Measurements from ENCODE around the gene C6orf58.
"Not testable (repeated sequence)": the region's sequence is repeated elsewhere in the genome, so short reads cannot be mapped to it uniquely, and the experiment has no call there.

C6orf58 gene

DNA sequence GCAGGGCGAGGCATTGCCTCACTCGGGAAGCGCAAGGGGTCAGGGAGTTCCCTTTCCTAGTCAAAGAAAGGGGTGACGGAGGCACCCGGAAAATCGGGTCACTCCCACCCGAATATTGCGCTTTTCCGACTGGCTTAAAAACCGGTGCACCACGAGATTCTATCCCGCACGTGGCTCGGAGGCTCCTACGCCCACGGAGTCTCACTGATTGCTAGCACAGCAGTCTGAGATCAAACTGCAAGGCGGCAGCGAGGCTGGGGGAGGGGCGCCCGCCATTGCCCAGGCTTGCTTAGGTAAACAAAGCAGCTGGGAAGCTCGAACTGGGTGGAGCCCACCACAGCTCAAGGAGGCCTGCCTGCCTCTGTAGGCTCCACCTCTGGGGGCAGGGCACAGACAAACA is 16.5 kb downstream of the C6orf58 start:
- DNase-seq: not testable (repeated sequence)

DNA sequence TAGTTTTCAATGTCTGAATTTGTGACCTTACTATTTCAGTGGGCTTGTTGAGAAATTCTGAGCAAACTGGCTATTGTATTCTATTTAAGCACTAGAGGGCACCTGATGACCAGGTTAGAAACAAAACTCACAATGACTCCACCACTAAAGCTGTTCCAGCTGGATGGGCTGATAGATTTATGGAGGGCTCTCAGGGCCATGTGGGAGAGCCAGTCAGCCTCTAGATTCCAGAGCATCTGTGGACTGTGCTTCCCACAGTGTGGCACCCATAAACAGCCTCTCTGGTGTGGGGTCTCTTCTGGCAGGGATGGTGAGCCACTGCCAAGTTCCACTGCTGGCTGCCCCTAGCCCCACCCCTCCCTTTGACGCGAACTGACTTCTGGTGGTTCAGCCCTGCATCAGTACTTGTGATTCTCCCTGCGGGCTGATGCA is 29.2 kb downstream of the C6orf58 start:
- peak; percentile 7 for DNase-seq

DNA sequence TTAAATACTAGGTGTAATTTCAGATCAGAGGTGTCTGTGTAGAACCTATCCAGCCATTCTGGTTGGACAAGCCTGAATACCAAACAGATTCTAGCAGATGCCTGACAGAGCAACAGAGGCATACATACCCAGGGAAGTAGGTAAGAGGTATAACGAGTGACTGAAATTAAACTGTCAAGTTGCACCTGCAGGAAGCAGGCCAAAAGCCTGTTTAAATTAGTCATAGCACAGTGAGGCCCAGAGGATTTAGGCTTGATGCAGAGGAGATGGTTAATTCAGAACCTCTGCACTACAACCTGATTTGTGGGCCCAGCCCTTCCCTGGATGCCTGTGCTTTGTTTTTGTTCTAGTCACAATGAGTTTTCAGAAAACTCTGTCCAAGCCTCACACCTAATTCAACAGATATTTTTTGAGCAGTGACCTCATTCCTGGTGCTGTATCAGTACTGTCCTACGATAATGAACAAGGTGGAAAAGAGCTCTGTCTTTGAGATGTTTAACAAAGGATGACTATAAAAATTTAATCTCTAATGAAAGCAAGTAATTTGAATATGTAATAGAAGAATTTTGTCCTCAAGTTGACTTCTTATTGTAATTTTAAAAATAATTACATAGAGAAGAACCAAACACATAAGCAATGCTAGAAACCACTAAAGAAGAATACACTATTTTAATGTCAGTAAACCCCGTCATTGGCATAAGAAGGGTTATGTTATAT is 31.7 kb downstream of the C6orf58 start:
- DNase-seq: no peak

DNA sequence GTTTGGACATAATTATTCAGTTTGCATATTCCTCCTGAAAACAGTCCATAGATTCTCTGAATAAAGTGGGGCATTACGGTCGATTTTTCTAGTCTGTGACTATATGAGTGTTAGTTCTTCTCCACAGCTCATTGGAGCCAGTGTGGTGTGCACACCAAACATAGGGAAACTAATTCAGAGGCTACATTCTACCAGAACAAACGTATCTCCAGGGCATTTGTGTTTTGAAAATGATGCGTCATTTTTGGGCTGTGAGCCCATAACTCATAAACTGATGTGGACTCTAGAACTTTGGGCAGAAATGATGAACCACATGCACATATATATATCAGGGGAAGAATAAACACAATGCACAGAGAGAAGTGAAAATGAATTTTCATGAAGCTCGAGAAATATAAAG is 41.8 kb downstream of the C6orf58 start:
- DNase-seq: no peak

DNA sequence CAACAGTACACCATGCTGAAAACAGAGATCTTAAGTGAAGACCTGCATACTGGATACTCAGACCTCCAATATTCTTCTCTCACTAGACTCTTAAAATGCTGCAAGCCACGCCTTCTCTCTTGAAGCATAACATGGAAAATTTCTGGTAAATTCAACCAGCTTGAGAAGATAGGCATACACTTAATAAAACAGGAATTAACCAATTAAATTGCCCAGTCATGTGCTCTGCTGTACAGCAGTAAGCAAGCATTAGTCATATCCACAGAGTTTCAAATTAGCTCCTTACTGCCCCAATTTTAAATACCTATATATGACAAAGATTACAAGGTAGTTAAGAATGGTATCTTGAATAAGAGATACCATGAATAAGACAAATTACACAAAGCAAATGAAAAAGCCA is 53.8 kb downstream of the C6orf58 start:
- DNase-seq: no peak

DNA sequence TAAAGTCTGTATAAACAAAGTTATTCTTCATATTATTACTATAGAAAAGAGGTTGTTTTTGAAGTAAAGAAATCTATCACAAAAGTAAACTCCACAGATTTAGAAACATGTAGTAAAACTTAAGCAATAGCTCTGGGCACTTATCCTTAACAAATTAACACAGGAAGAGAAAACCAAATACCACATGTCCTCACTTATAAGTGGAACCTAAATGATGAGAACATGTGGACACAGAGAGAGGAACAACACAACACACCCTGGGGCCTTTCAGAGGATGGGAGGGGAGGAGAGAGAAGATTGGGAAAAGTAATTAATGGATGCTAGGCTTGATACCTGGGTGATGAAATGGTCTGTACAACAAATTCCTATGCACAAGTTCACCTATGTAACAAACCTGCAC is 57.2 kb downstream of the C6orf58 start:
- DNase-seq: peak; percentile 35

DNA sequence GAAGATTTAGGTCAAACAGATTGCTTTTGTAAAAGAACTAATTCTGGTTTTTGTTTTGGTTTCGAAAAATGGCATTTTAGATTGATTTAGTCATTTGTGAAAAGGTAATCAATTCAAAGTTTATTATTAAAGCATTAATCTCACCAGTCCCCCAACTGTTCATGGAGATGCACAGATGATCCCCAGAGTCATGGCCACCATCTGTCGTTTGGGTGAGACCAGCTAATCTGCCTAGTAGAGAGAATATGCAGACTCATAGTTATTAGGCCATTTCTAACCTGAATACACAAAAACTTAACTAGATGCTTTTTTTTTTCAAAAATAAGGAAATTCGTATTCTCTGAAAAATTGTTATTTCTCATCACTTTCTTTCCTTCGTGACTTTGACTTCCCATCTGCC is 58.1 kb downstream of the C6orf58 start:
- no peak for DNase-seq

DNA sequence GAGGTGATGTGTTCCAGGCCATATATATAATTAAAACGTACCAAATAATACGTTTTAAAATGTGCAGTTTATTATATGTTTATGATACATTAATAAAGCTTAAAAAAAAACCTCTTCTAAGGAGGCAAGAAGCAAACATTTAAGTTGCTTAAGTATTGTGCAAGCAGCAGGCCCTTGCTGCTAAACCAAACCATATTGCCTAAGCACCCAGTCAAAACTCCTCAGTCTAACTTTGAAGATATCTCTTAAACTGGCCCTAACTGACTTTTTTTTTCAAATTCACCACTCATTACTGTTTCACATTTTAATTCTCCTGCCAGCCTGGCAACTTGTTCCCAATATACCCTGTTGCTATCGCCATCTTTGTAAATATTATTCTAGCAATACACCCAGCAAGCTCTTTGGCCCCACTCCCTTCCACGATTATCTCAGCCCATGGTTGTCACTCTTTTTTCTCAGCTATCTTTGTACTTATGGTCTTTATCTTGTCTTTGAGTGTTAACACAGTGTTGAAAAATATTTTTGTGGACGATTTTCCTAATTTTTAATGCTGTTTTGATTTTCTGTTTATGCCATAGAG is 60.9 kb downstream of the C6orf58 start:
- DNase-seq: peak; percentile 78

Measured in MV-4-11 (cell line).